MCF 10A (cell line): ENCODE measurements around the gene ADAMTS2. TPM values are rescaled to one million over a fixed set of nuclear protein-coding genes. Genes with fewer than 3 reads are reported as not detected.

Experiments
- BruUV-seq: library from RNA; stranded (reverse); fragments of 400-500 nt; replicated peaks from 2 replicates; lab custom pipeline; 2021; lab: Mats Ljungman, UMichigan
- CTCF ChIA-PET: fragments of 300-600 bp; sonication (Branson Sonifier 250); formaldehyde crosslinking; extraction: SDS; loops from one replicate; lab custom pipeline; 2021; ENCODE audit warnings: antibody characterized with exemption, inconsistent platforms; lab: Yijun Ruan, JAX
- POLR2A ChIA-PET: fragments of 300-600, 350-650 bp; sonication (Branson Sonifier 250); formaldehyde crosslinking; extraction: SDS; loops from one replicate; lab custom pipeline; 2020; ENCODE audit warnings: antibody characterized with exemption, inconsistent platforms; lab: Yijun Ruan, JAX
- DNase-seq: peaks from one replicate; pipeline ENCODE4 v3.0.0-alpha.2; 2018; ENCODE audit not compliant: unreplicated experiment
- H3K27ac Mint-ChIP-seq: one replicate; pipeline ENCODE4 v1.8.0; 2022; ENCODE audit warnings: mild to moderate bottlenecking, low read depth, mixed read lengths; ENCODE audit not compliant: unreplicated experiment
- H3K27me3 Mint-ChIP-seq: one replicate; pipeline ENCODE4 v1.8.0; 2022; ENCODE audit warnings: mixed read lengths; ENCODE audit not compliant: insufficient read depth, unreplicated experiment
- H3K36me3 Mint-ChIP-seq: one replicate; pipeline ENCODE4 v1.8.0; 2022; ENCODE audit warnings: mild to moderate bottlenecking, moderate library complexity, mixed read lengths; ENCODE audit not compliant: insufficient read depth, unreplicated experiment
- H3K4me1 Mint-ChIP-seq: one replicate; pipeline ENCODE4 v1.8.0; 2022; ENCODE audit warnings: mixed read lengths; ENCODE audit not compliant: insufficient read depth, unreplicated experiment
- H3K4me3 Mint-ChIP-seq: one replicate; pipeline ENCODE4 v1.8.0; 2022; ENCODE audit warnings: mild to moderate bottlenecking, moderate library complexity, mixed read lengths; ENCODE audit not compliant: unreplicated experiment
- H3K9me3 Mint-ChIP-seq: one replicate; pipeline ENCODE4 v1.8.0; 2022; ENCODE audit warnings: mixed read lengths; ENCODE audit not compliant: unreplicated experiment
- CTCF ChIP-seq: fragments of 200-600 bp; IDR thresholded peaks from one replicate; pipeline ENCODE4 v1.8.0; 2022; ENCODE audit warnings: antibody characterized with exemption, mild to moderate bottlenecking; ENCODE audit not compliant: unreplicated experiment
- intact Hi-C: fragments of 100-400 bp; cut with micrococcal nuclease; formaldehyde crosslinking; loops from 2 replicates; pipeline ENCODE4 v1.14.1; 2022
- total RNA-seq: library from RNA; stranded (reverse); gene quantifications from 2 replicates; pipeline ENCODE4 v1.2.3, GENCODE V29; 2022

Gene ADAMTS2
- total RNA-seq, 1 experiment from 2014 or later = not detected

- Mint-ChIP-seq H3K36me3 (peaks cover 5% of the 10 kb centered on the region), H3K27ac (no peak overlapping the region), H3K4me3 (no peak overlapping the region), H3K9me3 (peaks cover 8% of the 10 kb centered on the region), H3K4me1 (no peaks in the 10 kb centered on the region), H3K27me3 (no peaks in the 10 kb centered on the region)
- TF ChIP-seq CTCF = no peak
- ChIA-PET POLR2A (no interaction called here), CTCF (interaction anchor here (0.6 kb wide), 1 partner anchor 229 kb away, joined by 5 read pairs; no protein-coding TSS in a partner anchor)
- intact Hi-C loops = no loop called here
- no peak for DNase-seq
- no TSS peak for BruUV-seq
Measured at GRCh38 chr5:179185256-179185940, 159.9 kb downstream of the ADAMTS2 start.

- H3K4me1 Mint-ChIP-seq = no peaks in the 10 kb centered on the region
- H3K27me3 Mint-ChIP-seq = no peaks in the 10 kb centered on the region
- no peaks in the 10 kb centered on the region for H3K9me3 Mint-ChIP-seq
- no peak overlapping the region for H3K27ac Mint-ChIP-seq
- ChIA-PET POLR2A (no interaction called here), CTCF (interaction anchor here (0.6 kb wide), 1 partner anchor 228 kb away, joined by 5 read pairs; no protein-coding TSS in a partner anchor)
- no peak for TF ChIP-seq CTCF
- intact Hi-C loops = no loop called here
- no peak overlapping the region for H3K4me3 Mint-ChIP-seq
- H3K36me3 Mint-ChIP-seq = peaks cover 5% of the 10 kb centered on the region
- no peak for DNase-seq
- no TSS peak for BruUV-seq
Measured at GRCh38 chr5:179184521-179185050, 160.7 kb downstream of the ADAMTS2 start.

GRCh38 chr5:179183481-179183880 is 161.8 kb downstream of the ADAMTS2 start:
- intact Hi-C loops = no loop called here
- Mint-ChIP-seq H3K36me3 (peaks cover 5% of the 10 kb centered on the region), H3K4me1 (no peaks in the 10 kb centered on the region), H3K27ac (no peak overlapping the region), H3K9me3 (peaks cover 4% of the 10 kb centered on the region), H3K4me3 (no peak overlapping the region), H3K27me3 (no peaks in the 10 kb centered on the region)
- ChIA-PET POLR2A (no interaction called here), CTCF (no interaction called here)
- no peak for DNase-seq
- TF ChIP-seq CTCF = no peak
- no TSS peak for BruUV-seq

- no peak for TF ChIP-seq CTCF
- no peak overlapping the region for H3K4me3 Mint-ChIP-seq
- peaks cover 8% of the 10 kb centered on the region for H3K9me3 Mint-ChIP-seq
- POLR2A ChIA-PET = no interaction called here
- H3K27ac Mint-ChIP-seq = no peak overlapping the region
- CTCF ChIA-PET = no interaction called here
- BruUV-seq = no TSS peak
- DNase-seq = no peak
- H3K36me3 Mint-ChIP-seq = peaks cover 5% of the 10 kb centered on the region
- no peaks in the 10 kb centered on the region for H3K4me1 Mint-ChIP-seq
- H3K27me3 Mint-ChIP-seq = peaks cover 7% of the 10 kb centered on the region
- intact Hi-C loops = no loop called here
Measured at GRCh38 chr5:179182601-179183000, 162.7 kb downstream of the ADAMTS2 start.
